Activated B cell treated with CpG ODN at 0.5 μM for 24 hours (primary cell): ENCODE results near the gene SNED1. TPM values are rescaled to one million over a fixed set of nuclear protein-coding genes. Genes with fewer than 3 reads are reported as not detected.

Source experiments
- ATAC-seq: fragments of 200-7000 bp; cut with Tn5 transposase; one replicate; pipeline ENCODE4 v1.10.0; 2021; ENCODE audit warnings: low read depth, mild to moderate bottlenecking, moderate library complexity
- CTCF ChIA-PET: fragments of 350-600 bp; sonication (Branson Sonifier 250); formaldehyde crosslinking; loops from one replicate; lab custom pipeline; 2021; ENCODE audit warnings: antibody characterized with exemption; lab: Charles Lee
- POLR2A ChIA-PET: fragments of 350-600 bp; sonication (Branson Sonifier 250); formaldehyde crosslinking; loops from one replicate; lab custom pipeline; 2021; ENCODE audit warnings: antibody characterized with exemption; lab: Charles Lee
- DNase-seq: peaks from one replicate; pipeline ENCODE4 v3.0.0; 2022
- H3K27ac Mint-ChIP-seq: one replicate; pipeline ENCODE4 v1.8.0; 2020; ENCODE audit warnings: mixed read lengths
- H3K27me3 Mint-ChIP-seq: one replicate; pipeline ENCODE4 v1.8.0; 2021; ENCODE audit warnings: mixed read lengths
- H3K36me3 Mint-ChIP-seq: one replicate; pipeline ENCODE4 v1.8.0; 2021; ENCODE audit warnings: low read depth, mixed read lengths
- H3K4me1 Mint-ChIP-seq: one replicate; pipeline ENCODE4 v1.8.0; 2021; ENCODE audit warnings: mixed read lengths
- H3K4me3 Mint-ChIP-seq: one replicate; pipeline ENCODE4 v1.8.0; 2020; ENCODE audit warnings: mild to moderate bottlenecking, mixed read lengths
- H3K9me3 Mint-ChIP-seq: one replicate; pipeline ENCODE4 v1.8.0; 2020; ENCODE audit warnings: mixed read lengths
- CTCF ChIP-seq: fragments of 200-600 bp; IDR thresholded peaks from one replicate; pipeline ENCODE4 v1.8.0; 2022; ENCODE audit warnings: antibody characterized with exemption, mild to moderate bottlenecking
- intact Hi-C: fragments of 100-400 bp; cut with micrococcal nuclease; formaldehyde crosslinking; loops from one replicate; pipeline ENCODE4 v1.15.1; 2024
- total RNA-seq: library from RNA; stranded (reverse); gene quantifications from 2 replicates; pipeline ENCODE4 v1.2.3, GENCODE V29; 2022

The SNED1 gene
- total RNA-seq, 1 donor from 2014 or later = 59.8 TPM

GRCh38 chr2:241140445-241140840 is 142.0 kb downstream of the SNED1 start:
- Mint-ChIP-seq H3K27ac (no peak overlapping the region), H3K4me1 (no peaks in the 10 kb centered on the region), H3K36me3 (peaks cover 71% of the 10 kb centered on the region), H3K4me3 (no peak overlapping the region), H3K9me3 (no peaks in the 10 kb centered on the region), H3K27me3 (no peaks in the 10 kb centered on the region)
- CTCF ChIA-PET = interaction anchor here (1.2 to 1.3 kb wide), 3 partner anchors 8 to 62 kb away, joined by 3 to 4 read pairs (median 4); partner anchors contain the start of gene PASK
- DNase-seq (no peak), ATAC-seq (no peak)
- no peak for TF ChIP-seq CTCF
- POLR2A ChIA-PET = interaction anchor here (1.4 to 3.4 kb wide), 3 partner anchors 9 to 40 kb away, joined by 3 to 9 read pairs (median 3); partner anchors contain the start of genes PASK and PPP1R7
- intact Hi-C loops = no loop called here

- H3K36me3 Mint-ChIP-seq = peaks cover 63% of the 10 kb centered on the region
- ChIA-PET CTCF (no interaction called here), POLR2A (interaction anchor here (1.4 to 3.4 kb wide), 2 partner anchors 9 to 41 kb away, joined by 3 to 9 read pairs; partner anchors contain the start of genes PASK and PPP1R7)
- no peak overlapping the region for H3K4me3 Mint-ChIP-seq
- no peaks in the 10 kb centered on the region for H3K4me1 Mint-ChIP-seq
- no peak for TF ChIP-seq CTCF
- DNase-seq (no peak), ATAC-seq (no peak)
- H3K27ac Mint-ChIP-seq = no peak overlapping the region
- intact Hi-C loops = no loop called here
- H3K27me3 Mint-ChIP-seq = no peaks in the 10 kb centered on the region
- no peaks in the 10 kb centered on the region for H3K9me3 Mint-ChIP-seq
Measured at GRCh38 chr2:241141214-241141770, 142.9 kb downstream of the SNED1 start.

GRCh38 chr2:241142063-241142462 is 143.6 kb downstream of the SNED1 start:
- H3K36me3 Mint-ChIP-seq = peaks cover 57% of the 10 kb centered on the region
- POLR2A ChIA-PET = interaction anchor here (3.4 kb wide), 1 partner anchor 8 kb away, joined by 9 read pairs; the partner anchor contains the start of genes PASK and PPP1R7
- H3K4me3 Mint-ChIP-seq = no peak overlapping the region
- H3K27ac Mint-ChIP-seq = no peak overlapping the region
- H3K9me3 Mint-ChIP-seq = no peaks in the 10 kb centered on the region
- CTCF ChIA-PET = no interaction called here
- no peaks in the 10 kb centered on the region for H3K4me1 Mint-ChIP-seq
- ATAC-seq = no peak
- no peak for TF ChIP-seq CTCF
- H3K27me3 Mint-ChIP-seq = no peaks in the 10 kb centered on the region
- intact Hi-C loops = no loop called here
- no peak for DNase-seq

GRCh38 chr2:241142593-241142992 is 144.2 kb downstream of the SNED1 start:
- ChIA-PET POLR2A (interaction anchor here (1.7 kb wide), 2 partner anchors 32 to 40 kb away, joined by 6 to 9 read pairs; partner anchors contain the start of gene MTERF4), CTCF (no interaction called here)
- no peak overlapping the region for H3K27ac Mint-ChIP-seq
- TF ChIP-seq CTCF = no peak
- no peak for DNase-seq
- no peaks in the 10 kb centered on the region for H3K4me1 Mint-ChIP-seq
- no peaks in the 10 kb centered on the region for H3K9me3 Mint-ChIP-seq
- H3K36me3 Mint-ChIP-seq = peaks cover 56% of the 10 kb centered on the region
- H3K4me3 Mint-ChIP-seq = no peak overlapping the region
- H3K27me3 Mint-ChIP-seq = no peaks in the 10 kb centered on the region
- no peak for ATAC-seq
- intact Hi-C loops = no loop called here

Other genes starting within 250 kb of the SNED1 start
- gene KIF1A, start 178.4 kb upstream of the SNED1 start, total RNA-seq = not detected in 2 replicates
- not detected in 2 replicates for gene AGXT, start 129.8 kb upstream of the SNED1 start, total RNA-seq
- not detected in 2 replicates for gene MAB21L4, start 102.5 kb upstream of the SNED1 start, total RNA-seq
- not detected in 2 replicates for gene CROCC2, start 92.3 kb upstream of the SNED1 start, total RNA-seq
- 99.7 and 122 TPM in 2 replicates for gene MTERF4, start 103.7 kb downstream of the SNED1 start, total RNA-seq
- 113 and 150 TPM in 2 replicates for gene PASK, start 150.9 kb downstream of the SNED1 start, total RNA-seq
- 72.0 and 74.5 TPM in 2 replicates for gene PPP1R7, start 151.8 kb downstream of the SNED1 start, total RNA-seq
- 1.2 and 1.5 TPM in 2 replicates for gene ANO7, start 190.1 kb downstream of the SNED1 start, total RNA-seq